Ovary (tissue), 3 donors: ENCODE data around the gene RAP1GAP2.

Experiments
- CTCF ChIP-seq, 3 donors: fragments of 450-650 bp in 2 of 3; fragments of 200-600 bp in 1 of 3; IDR thresholded peaks; one replicate each; pipeline versions ENCODE4 v1.5.1 to v1.8.0; 2016 to 2022; ENCODE audit warnings: antibody characterized with exemption in 3 of 3, mild to moderate bottlenecking in 1 of 3
- POLR2A ChIP-seq: fragments of 450-650 bp; IDR thresholded peaks from one replicate; pipeline ENCODE4 v1.6.1; 2017; ENCODE audit warnings: antibody characterized with exemption, mild to moderate bottlenecking, moderate library complexity
- donor health status: DM: no; HTN: no; CAD: no.

- no peak for TF ChIP-seq CTCF (IDR thresholded peaks at IDR 0.05)
- TF ChIP-seq POLR2A = no peak
Observed at GRCh38 chr17:2786176-2786881, 9.9 kb upstream of the RAP1GAP2 start.
